OCI-LY3 (cell line): ENCODE data around the gene SMIM15.

Experiments used
- EZH2phosphoT487 ChIP-seq: fragments of 200-600 bp; shearing (Covaris generic); IDR thresholded peaks from 2 replicates; pipeline ENCODE4 v1.6.1; 2018; ENCODE audit warnings: antibody characterized with exemption, mixed run types, low read depth
- TF ChIP-seq, protein P1 (sequence below): fragments of 200-600, 300-600 bp; sonication (generic); IDR thresholded peaks from 2 replicates; pipeline ENCODE4 v1.5.1; 2014; ENCODE audit warnings: antibody characterized with exemption, low read length, low read depth

DNA sequence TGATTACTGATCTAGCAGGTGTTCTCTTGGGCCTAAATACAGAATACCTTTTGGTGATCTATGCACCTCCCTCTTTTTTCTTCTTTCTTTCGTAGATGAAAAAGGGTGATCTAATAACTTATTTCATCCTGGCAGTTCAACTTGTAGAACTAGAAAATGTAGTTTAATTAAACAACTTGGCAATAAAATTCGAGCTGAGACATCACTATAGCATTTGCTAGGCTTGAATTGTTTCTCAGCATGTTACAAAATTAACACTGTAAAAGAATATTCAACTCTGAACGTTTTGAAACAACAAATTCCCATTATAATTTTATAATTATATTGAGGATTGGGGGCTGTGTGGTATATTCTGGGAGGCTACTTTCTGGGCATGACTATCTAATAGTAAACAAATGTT is 19.5 kb downstream of the SMIM15 start:
- TF ChIP-seq, protein P1, sequence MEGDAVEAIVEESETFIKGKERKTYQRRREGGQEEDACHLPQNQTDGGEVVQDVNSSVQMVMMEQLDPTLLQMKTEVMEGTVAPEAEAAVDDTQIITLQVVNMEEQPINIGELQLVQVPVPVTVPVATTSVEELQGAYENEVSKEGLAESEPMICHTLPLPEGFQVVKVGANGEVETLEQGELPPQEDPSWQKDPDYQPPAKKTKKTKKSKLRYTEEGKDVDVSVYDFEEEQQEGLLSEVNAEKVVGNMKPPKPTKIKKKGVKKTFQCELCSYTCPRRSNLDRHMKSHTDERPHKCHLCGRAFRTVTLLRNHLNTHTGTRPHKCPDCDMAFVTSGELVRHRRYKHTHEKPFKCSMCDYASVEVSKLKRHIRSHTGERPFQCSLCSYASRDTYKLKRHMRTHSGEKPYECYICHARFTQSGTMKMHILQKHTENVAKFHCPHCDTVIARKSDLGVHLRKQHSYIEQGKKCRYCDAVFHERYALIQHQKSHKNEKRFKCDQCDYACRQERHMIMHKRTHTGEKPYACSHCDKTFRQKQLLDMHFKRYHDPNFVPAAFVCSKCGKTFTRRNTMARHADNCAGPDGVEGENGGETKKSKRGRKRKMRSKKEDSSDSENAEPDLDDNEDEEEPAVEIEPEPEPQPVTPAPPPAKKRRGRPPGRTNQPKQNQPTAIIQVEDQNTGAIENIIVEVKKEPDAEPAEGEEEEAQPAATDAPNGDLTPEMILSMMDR: no peak
- TF ChIP-seq EZH2phosphoT487: no peak
